ENCODE results near the gene ATG10. TPM values are rescaled to one million over a fixed set of nuclear protein-coding genes. Genes with fewer than 3 reads are reported as not detected.
A peak's percentile ranks its signal among the peaks of the same experiment; 100 is the strongest.

ATG10 gene
- total RNA-seq, 1 experiment from 2014 or later = 12.2 TPM

- TF ChIP-seq AR (CRISPR knock-in tag; IDR thresholded peaks at IDR 0.05) = no peak
- no peak for TF ChIP-seq SP1 (CRISPR knock-in tag; conservative IDR thresholded peaks at IDR 0.05)
Observed at GRCh38 chr5:81971111-81971711, 612 bp upstream of the ATG10 start (continued).

DNA sequence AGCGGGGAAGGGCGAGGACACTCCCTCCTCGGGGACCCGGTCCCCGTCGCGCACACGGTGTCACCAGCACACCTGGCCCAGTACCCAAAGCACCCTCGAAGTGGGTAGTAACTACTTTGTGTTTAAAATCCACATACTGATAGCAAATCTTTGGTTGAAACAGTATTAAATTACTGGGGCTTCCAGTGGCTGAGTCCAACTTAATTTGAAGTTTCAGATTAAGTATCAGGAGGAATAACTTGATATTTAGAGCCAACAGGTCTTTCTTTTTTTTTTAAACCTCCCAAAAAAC lies 615 bp downstream of the ATG10 start:
- peak overlapping the region; percentile 80 for H3K27ac Mint-ChIP-seq
- no peaks in the 10 kb centered on the region for H3K27me3 Mint-ChIP-seq (ENCODE audit: low read depth)
- ATAC-seq = no peak
- no peak for DNase-seq (ENCODE audit: low spot score)
- H3K4me1 Mint-ChIP-seq = peaks cover 40% of the 10 kb centered on the region
- POLR2A ChIA-PET = interaction anchor here (1.6 kb wide), 1 partner anchor 8 kb away, joined by 11 read pairs; no protein-coding TSS in a partner anchor
- H3K4me3 Mint-ChIP-seq = peak overlapping the region; percentile 71
- peaks cover 4% of the 10 kb centered on the region for H3K36me3 Mint-ChIP-seq
- TF ChIP-seq SMAD4 (CRISPR knock-in tag; IDR thresholded peaks at IDR 0.05) = no peak
- 0 out of 2 replicates have a peak, but pooled peaks have one; percentile 19 for TF ChIP-seq ARID4B (CRISPR knock-in tag; IDR thresholded peaks at IDR 0.05; ENCODE audit: borderline replicate concordance)
- TF ChIP-seq, protein P1, sequence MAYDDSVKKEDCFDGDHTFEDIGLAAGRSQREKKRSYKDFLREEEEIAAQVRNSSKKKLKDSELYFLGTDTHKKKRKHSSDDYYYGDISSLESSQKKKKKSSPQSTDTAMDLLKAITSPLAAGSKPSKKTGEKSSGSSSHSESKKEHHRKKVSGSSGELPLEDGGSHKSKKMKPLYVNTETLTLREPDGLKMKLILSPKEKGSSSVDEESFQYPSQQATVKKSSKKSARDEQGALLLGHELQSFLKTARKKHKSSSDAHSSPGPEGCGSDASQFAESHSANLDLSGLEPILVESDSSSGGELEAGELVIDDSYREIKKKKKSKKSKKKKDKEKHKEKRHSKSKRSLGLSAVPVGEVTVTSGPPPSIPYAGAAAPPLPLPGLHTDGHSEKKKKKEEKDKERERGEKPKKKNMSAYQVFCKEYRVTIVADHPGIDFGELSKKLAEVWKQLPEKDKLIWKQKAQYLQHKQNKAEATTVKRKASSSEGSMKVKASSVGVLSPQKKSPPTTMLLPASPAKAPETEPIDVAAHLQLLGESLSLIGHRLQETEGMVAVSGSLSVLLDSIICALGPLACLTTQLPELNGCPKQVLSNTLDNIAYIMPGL (CRISPR knock-in tag; IDR thresholded peaks at IDR 0.05) = 0 out of 2 replicates have a peak, but pooled peaks have one; percentile 19
- TF ChIP-seq MXD4 (CRISPR knock-in tag; IDR thresholded peaks at IDR 0.05; ENCODE audit: borderline replicate concordance) = no peak
- no peak for TF ChIP-seq ZNF423 (CRISPR knock-in tag; IDR thresholded peaks at IDR 0.05)
- TF ChIP-seq NR3C1 (CRISPR knock-in tag; conservative IDR thresholded peaks at IDR 0.05; ENCODE audit: low read depth) = no peak
- H3K9me3 Mint-ChIP-seq = no peaks in the 10 kb centered on the region
- CTCF ChIA-PET = no interaction called here

DNA sequence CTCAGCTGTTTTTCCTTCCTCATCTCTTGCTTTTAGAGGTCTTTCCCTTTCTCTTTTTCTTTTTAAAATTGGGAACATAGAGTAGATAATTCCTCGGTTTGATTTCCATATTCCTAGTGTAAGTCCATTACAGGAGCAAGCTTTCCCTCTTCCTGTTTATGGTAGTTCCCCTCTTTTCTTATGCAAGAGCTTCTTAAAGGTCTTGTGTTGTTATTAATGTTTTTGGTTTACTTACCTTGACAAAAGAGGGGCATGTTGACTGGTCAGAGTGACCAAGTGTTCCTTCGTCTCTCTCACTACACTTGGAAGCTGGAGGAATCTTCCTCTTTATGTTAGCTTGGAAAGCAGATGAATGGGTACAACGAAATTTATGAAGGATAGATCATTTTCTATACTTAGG lies 8.3 kb downstream of the ATG10 start:
- H3K4me3 Mint-ChIP-seq = peak overlapping the region; percentile 57
- ChIA-PET POLR2A (interaction anchor here (0.7 to 1.8 kb wide), 3 partner anchors 8 to 27 kb away, joined by 3 to 11 read pairs (median 3); partner anchors contain the start of gene ATG10), CTCF (interaction anchor here (1.1 to 1.6 kb wide), 3 partner anchors 123 to 186 kb away, joined by 3 to 9 read pairs (median 3); no protein-coding TSS in a partner anchor)
- peaks cover 14% of the 10 kb centered on the region for H3K9me3 Mint-ChIP-seq
- H3K4me1 Mint-ChIP-seq = peaks cover 31% of the 10 kb centered on the region
- DNase-seq (ENCODE audit: low spot score) (no peak), ATAC-seq (peak; percentile 80)
- H3K27ac Mint-ChIP-seq = peak overlapping the region; percentile 99
- H3K27me3 Mint-ChIP-seq (ENCODE audit: low read depth) = no peaks in the 10 kb centered on the region; the same call in 1 of the 2 replicates
- H3K36me3 Mint-ChIP-seq = peaks cover 45% of the 10 kb centered on the region
- TF ChIP-seq MAX (CRISPR knock-in tag; IDR thresholded peaks at IDR 0.05) (no peak), FOXP4 (CRISPR knock-in tag; IDR thresholded peaks at IDR 0.05) (peak; percentile 95; the same call in 1 of the 2 replicates), TEAD1 (CRISPR knock-in tag; IDR thresholded peaks at IDR 0.05) (0 out of 2 replicates have a peak, but pooled peaks have one; percentile 25)
- TF ChIP-seq, protein P2, sequence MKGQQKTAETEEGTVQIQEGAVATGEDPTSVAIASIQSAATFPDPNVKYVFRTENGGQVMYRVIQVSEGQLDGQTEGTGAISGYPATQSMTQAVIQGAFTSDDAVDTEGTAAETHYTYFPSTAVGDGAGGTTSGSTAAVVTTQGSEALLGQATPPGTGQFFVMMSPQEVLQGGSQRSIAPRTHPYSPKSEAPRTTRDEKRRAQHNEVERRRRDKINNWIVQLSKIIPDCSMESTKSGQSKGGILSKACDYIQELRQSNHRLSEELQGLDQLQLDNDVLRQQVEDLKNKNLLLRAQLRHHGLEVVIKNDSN (CRISPR knock-in tag; IDR thresholded peaks at IDR 0.05) = no peak

Measured in WTC11 (cell line).